Thyroid gland (tissue), 4 donors: ENCODE results near the gene PKIG. TPM values are rescaled to one million over a fixed set of nuclear protein-coding genes. Genes with fewer than 3 reads are reported as not detected.

Source experiments
- DNase-seq, 2 donors: peaks; one replicate each; pipeline ENCODE4 v3.0.0-alpha.2; 2019
- H3K27ac ChIP-seq, 3 donors: fragments of 200-600 bp; sonication (generic); 1 replicate in 2 of 3; 2 replicates in 1 of 3; pipeline ENCODE4 v1.5.1; 2016 to 2019; ENCODE audit warnings: mild to moderate bottlenecking in 1 of 3, moderate library complexity in 1 of 3
- H3K27me3 ChIP-seq: fragments of 200-600 bp; sonication (generic); one replicate; pipeline ENCODE4 v1.5.1; 2019
- H3K36me3 ChIP-seq, 2 donors: fragments of 200-600 bp; sonication (generic); one replicate each; pipeline ENCODE4 v1.5.1; 2016 to 2019
- H3K4me1 ChIP-seq, 2 donors: fragments of 200-600 bp; sonication (generic); one replicate each; pipeline ENCODE4 v1.5.1; 2017 to 2019
- H3K4me3 ChIP-seq, 3 donors: fragments of 200-600 bp; sonication (generic); replicated peaks in 1 of 3; 1 replicate in 2 of 3; 2 replicates in 1 of 3; pipeline ENCODE4 v1.5.1; 2016; ENCODE audit warnings: mild to moderate bottlenecking in 1 of 3
- H3K9me3 ChIP-seq: fragments of 200-600 bp; sonication (generic); one replicate; pipeline ENCODE4 v1.5.1; 2017
- POLR2A ChIP-seq, 2 donors: fragments of 450-650 bp; IDR thresholded peaks; one replicate each; pipeline ENCODE4 v1.6.1; 2017; ENCODE audit warnings: antibody characterized with exemption in 2 of 2, mild to moderate bottlenecking in 2 of 2, moderate library complexity in 1 of 2
- WGBS, 2 donors: methylation state at CpG; one replicate each; pipeline ENCODE4 v1.1.5; 2017; 5-methylcytosine and 5-hydroxymethylcytosine counted together
- intact Hi-C: fragments of 100-400 bp; cut with DNase I; formaldehyde crosslinking; loops from one replicate; pipeline ENCODE4 v1.15.1; 2023
- total RNA-seq, 4 donors: library from RNA; depleted of rRNA; stranded (reverse); fragments of >200 nt; gene quantifications; one replicate each; pipeline ENCODE4 v1.2.3, GENCODE V29; 2016
- TF ChIP-seq, protein P1 (sequence below), 6 experiments: fragments of 200-600 bp in 3 of 6; fragments of 450-650 bp in 3 of 6; sonication (generic) in 3 of 6; IDR thresholded peaks; one replicate each; pipeline ENCODE4 v1.5.1; 2016 to 2019; ENCODE audit warnings: antibody characterized with exemption in 6 of 6, mild to moderate bottlenecking in 2 of 6, inconsistent platforms in 1 of 6, moderate library complexity in 1 of 6

Gene PKIG
- 100 to 1,000 TPM; 108 to 145 (median 111) TPM for total RNA-seq

DNA sequence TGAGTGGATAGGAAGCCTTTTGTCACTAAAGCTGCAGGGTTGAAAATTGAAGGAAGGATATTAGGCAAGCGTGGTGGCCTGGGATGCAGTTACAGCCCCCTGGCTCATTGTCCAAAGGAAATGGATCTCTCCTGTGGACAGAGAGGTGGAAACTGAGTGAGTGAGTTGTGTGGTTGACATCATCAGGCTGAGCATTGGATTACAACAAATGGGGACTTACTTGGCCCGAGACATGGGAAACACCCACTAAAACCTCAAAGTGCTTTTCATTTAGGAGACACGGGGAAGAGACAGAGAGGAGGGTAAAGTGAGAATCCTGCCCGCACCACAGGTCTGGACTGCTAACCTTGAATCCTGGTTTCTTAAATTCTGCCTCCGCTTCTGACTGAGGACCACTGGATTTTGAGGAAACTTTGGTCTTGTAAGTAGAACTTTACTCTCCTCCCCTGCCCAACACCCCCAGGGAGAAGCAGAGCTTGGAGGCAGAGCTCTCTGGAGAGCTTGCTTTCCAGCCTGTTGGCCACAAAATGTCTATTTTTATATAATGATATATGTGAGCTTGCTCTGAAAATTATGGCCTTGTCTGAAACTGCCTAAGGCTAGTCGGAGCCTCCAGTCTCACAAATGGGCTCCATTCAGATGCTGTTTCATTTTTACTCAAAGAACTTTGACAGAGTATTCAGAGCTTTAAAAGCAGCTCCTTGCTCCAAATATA, at the start of gene PKIG:
Gene PKIG (plus strand): TSS at position 269 of the 715 bp plus-strand sequence. CDS start 31,978 bp downstream, outside the sequence.
- no peaks in the 10 kb centered on the region for H3K36me3 ChIP-seq
- DNase-seq, result no peak
- intact Hi-C loops, result no loop called here
- peak within 1 kb of the TSS in 1 of 3 donors; percentile 18 for H3K4me3 ChIP-seq
- no peaks in the 10 kb centered on the region for H3K9me3 ChIP-seq
- H3K27me3 ChIP-seq, result no peaks in the 10 kb centered on the region
- H3K4me1 ChIP-seq, result peaks cover 16 to 43% of the 10 kb centered on the region in 2 donors
- TF ChIP-seq, protein P1, sequence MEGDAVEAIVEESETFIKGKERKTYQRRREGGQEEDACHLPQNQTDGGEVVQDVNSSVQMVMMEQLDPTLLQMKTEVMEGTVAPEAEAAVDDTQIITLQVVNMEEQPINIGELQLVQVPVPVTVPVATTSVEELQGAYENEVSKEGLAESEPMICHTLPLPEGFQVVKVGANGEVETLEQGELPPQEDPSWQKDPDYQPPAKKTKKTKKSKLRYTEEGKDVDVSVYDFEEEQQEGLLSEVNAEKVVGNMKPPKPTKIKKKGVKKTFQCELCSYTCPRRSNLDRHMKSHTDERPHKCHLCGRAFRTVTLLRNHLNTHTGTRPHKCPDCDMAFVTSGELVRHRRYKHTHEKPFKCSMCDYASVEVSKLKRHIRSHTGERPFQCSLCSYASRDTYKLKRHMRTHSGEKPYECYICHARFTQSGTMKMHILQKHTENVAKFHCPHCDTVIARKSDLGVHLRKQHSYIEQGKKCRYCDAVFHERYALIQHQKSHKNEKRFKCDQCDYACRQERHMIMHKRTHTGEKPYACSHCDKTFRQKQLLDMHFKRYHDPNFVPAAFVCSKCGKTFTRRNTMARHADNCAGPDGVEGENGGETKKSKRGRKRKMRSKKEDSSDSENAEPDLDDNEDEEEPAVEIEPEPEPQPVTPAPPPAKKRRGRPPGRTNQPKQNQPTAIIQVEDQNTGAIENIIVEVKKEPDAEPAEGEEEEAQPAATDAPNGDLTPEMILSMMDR (IDR thresholded peaks at IDR 0.05), result no peak
- TF ChIP-seq POLR2A (IDR thresholded peaks at IDR 0.05), result peak in 1 of 2 donors; percentile 41
- WGBS, 2 donors, result 40 to 68% methylated on average over 6 of the region's 6 CpGs
- peak within 1 kb of the TSS; percentile 72 to 81 (median 78) for H3K27ac ChIP-seq

DNA sequence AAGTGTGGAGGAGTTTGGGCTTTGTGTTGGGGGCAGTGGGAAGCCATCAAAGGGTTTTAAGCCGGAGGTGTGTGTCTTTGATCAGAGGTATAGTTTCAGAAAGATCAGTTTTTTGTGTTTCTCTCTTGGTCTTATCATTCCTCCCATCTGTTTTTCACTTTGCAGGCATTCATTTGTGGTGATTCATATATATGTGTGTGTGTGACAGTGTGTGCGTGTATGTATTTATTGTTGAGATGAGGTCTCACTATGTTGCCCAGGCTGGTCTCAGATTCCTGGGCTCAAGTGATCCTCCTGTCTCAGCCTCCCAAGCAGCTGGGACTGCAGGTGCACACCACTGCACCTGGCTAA, 49.4 kb upstream of the PKIG start:
- TF ChIP-seq POLR2A (IDR thresholded peaks at IDR 0.05), result no peak
- TF ChIP-seq, protein P1 (IDR thresholded peaks at IDR 0.05), result no peak
- Histone ChIP-seq H3K4me1 (peaks cover 8 to 23% of the 10 kb centered on the region in 2 donors), H3K4me3 (no peak overlapping the region), H3K9me3 (no peaks in the 10 kb centered on the region), H3K27me3 (no peaks in the 10 kb centered on the region), H3K27ac (peak overlapping the region in 2 of 3 donors; percentile 6 to 93), H3K36me3 (no peaks in the 10 kb centered on the region)
- intact Hi-C loops, result loop anchor here (10.0 kb wide), 1 partner anchor 72 kb away; no protein-coding TSS in a partner anchor
- no peak for DNase-seq
- 85 to 89% methylated on average over 2 of the region's 2 CpGs for WGBS, 2 donors

DNA sequence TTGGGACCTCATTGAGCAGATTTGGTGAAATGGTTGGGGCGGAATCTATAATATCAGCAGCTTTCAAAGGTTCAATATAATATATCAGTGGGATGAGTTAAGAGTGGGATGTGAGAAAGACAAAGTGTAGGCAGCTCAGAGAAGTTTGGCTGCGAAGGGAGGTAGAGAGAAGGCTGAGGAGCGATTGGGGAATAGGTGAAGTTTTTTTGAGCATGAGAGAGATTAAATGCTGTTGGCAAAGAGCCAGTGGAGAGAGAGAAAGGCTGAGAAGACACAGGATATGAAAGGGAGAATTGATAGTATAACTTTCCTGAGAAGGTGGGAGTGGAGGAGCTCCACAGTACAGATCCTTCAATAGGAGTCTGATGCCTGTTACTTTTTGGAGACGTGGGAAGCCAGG, 48.5 kb upstream of the PKIG start:
- Histone ChIP-seq H3K36me3 (no peaks in the 10 kb centered on the region), H3K27ac (peak overlapping the region in 1 of 3 donors; percentile 7), H3K27me3 (no peaks in the 10 kb centered on the region), H3K9me3 (no peaks in the 10 kb centered on the region), H3K4me1 (peaks cover 8 to 23% of the 10 kb centered on the region in 2 donors), H3K4me3 (no peak overlapping the region)
- intact Hi-C loops, result loop anchor here (10.0 kb wide), 1 partner anchor 71 kb away; no protein-coding TSS in a partner anchor
- no peak for DNase-seq
- TF ChIP-seq POLR2A (IDR thresholded peaks at IDR 0.05), result no peak
- TF ChIP-seq, protein P1 (IDR thresholded peaks at IDR 0.05), result no peak
- 80 to 84% methylated on average over 4 of the region's 4 CpGs for WGBS, 2 donors

DNA sequence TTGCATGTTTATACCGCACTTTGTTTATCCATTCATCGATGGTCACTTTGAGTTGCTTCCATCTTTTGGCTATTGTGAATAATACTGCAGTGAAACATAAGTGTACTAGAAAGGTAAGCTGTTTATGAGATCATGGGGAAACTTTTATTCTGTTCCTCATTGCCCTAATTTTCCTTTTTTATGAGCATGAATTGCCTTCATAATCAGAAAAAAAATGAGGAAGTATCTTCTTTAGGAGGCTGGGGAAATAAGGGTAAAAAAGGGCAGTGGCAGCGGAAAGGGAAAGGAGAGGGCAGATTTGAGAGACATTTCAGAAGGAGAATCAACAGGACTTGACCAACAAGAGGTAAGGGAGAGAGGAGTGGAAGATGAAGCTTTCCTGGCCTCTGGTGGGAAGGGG, 46.2 kb upstream of the PKIG start:
- DNase-seq, result no peak
- no peak for TF ChIP-seq POLR2A (IDR thresholded peaks at IDR 0.05)
- TF ChIP-seq, protein P1 (IDR thresholded peaks at IDR 0.05), result no peak
- Histone ChIP-seq H3K36me3 (no peaks in the 10 kb centered on the region), H3K27me3 (no peaks in the 10 kb centered on the region), H3K4me3 (no peak overlapping the region), H3K27ac (no peak overlapping the region), H3K4me1 (peaks cover 8 to 22% of the 10 kb centered on the region in 2 donors), H3K9me3 (no peaks in the 10 kb centered on the region)
- intact Hi-C loops, result loop anchor here (10.0 kb wide), 1 partner anchor 69 kb away; no protein-coding TSS in a partner anchor
- 92 to 95% methylated on average over 3 of the region's 3 CpGs for WGBS, 2 donors

DNA sequence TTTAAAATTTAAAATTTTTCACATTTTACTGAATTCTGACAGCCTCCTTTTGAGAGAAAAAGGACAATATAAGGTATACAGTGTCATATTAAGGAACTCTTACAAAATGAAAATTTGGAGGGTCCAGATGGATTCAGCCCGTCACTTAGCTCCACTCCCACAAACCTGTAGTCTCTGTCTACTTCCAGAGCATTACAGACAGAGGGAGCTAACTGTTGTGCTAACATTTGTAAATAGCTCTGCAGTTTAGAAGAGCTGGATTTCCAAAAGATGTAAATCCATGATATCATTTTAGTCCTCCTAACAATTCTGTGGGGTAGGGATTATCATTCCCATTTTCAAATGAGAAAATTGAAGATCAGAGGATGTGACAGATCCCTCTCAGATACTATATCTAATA, 44.4 kb upstream of the PKIG start:
- H3K36me3 ChIP-seq, result no peaks in the 10 kb centered on the region
- H3K4me3 ChIP-seq, result no peak overlapping the region
- intact Hi-C loops, result loop anchor here (10.0 kb wide), 1 partner anchor 67 kb away; no protein-coding TSS in a partner anchor
- TF ChIP-seq, protein P1 (IDR thresholded peaks at IDR 0.05), result peak in 1 of 6 experiments; percentile 11
- TF ChIP-seq POLR2A (IDR thresholded peaks at IDR 0.05), result no peak
- no peak for DNase-seq
- 76 to 78% methylated on average over 1 of the region's 1 CpG for WGBS, 2 donors
- H3K27me3 ChIP-seq, result no peaks in the 10 kb centered on the region
- no peaks in the 10 kb centered on the region for H3K9me3 ChIP-seq
- no peak overlapping the region for H3K27ac ChIP-seq
- H3K4me1 ChIP-seq, result peaks cover 10 to 17% of the 10 kb centered on the region in 2 donors
